Myocyte (in vitro differentiated cells): ENCODE measurements around the gene CSTA. TPM values are rescaled to one million over a fixed set of nuclear protein-coding genes. Genes with fewer than 3 reads are reported as not detected.

Experiments
- DNase-seq: peaks from one replicate; pipeline ENCODE4 v3.0.0-alpha.2; 2012; ENCODE audit warnings: low read depth
- polyA plus RNA-seq: library from polyadenylated mRNA; unstranded; fragments of >200 nt; gene quantifications from one replicate; pipeline ENCODE4 v1.2.1, GENCODE V29; 2012; ENCODE audit warnings: missing spikeins
- total RNA-seq: library from RNA; depleted of rRNA; stranded (reverse); fragments of >200 nt; gene quantifications from 2 replicates; pipeline ENCODE4 v1.2.3, GENCODE V29; 2014

The CSTA gene, protein sequence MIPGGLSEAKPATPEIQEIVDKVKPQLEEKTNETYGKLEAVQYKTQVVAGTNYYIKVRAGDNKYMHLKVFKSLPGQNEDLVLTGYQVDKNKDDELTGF
- 0.37 TPM in 1 of 2 replicates, not detected in the other for total RNA-seq
- polyA plus RNA-seq: 0.76 TPM

DNA sequence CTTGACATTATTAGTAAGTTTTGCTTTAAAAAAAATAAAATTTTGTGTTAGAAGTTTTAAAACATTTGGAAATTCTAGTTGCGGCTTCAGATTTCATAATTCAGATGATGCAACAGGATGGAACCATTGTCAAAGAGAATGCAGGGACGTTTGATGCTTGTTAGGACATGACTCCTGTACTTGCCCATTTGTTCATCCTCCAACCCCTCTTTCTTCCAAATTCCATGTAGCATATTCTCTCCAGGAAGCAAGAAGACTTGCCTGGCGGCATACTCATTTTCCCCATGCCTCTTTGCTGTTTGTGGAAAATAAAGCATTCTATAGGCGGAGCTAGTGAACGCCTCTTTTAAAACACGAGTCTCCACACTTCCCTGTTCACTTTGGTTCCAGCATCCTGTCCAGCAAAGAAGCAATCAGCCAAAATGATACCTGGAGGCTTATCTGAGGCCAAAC is at the start of gene CSTA:
Gene CSTA (plus strand): TSS at position 378 of the 453 bp plus-strand sequence. CDS start 45 bp downstream, at position 423.
- DNase-seq: peak; percentile 11

DNA sequence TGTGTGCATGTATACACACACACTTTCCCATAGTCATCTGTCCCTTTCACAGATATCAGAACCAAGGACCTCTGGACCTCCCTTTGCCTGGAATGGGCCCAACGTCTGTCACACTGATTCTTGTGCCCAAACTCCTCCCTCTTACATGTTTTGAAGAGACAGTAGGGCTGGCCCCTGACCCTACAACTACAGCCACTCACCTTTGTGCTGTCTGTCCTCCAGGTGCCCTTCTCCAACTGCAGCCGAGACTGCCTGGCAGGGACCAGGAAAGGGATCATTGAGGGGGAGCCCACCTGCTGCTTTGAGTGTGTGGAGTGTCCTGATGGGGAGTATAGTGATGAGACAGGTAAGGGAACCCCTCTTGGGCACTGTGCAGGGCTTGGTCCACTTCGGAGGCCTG is 43.2 kb upstream of the CSTA start:
- no peak for DNase-seq

DNA sequence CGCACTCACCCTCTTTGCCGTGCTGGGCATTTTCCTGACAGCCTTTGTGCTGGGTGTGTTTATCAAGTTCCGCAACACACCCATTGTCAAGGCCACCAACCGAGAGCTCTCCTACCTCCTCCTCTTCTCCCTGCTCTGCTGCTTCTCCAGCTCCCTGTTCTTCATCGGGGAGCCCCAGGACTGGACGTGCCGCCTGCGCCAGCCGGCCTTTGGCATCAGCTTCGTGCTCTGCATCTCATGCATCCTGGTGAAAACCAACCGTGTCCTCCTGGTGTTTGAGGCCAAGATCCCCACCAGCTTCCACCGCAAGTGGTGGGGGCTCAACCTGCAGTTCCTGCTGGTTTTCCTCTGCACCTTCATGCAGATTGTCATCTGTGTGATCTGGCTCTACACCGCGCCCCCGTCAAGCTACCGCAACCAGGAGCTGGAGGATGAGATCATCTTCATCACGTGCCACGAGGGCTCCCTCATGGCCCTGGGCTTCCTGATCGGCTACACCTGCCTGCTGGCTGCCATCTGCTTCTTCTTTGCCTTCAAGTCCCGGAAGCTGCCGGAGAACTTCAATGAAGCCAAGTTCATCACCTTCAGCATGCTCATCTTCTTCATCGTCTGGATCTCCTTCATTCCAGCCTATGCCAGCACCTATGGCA is 41.1 kb upstream of the CSTA start:
- DNase-seq: no peak

DNA sequence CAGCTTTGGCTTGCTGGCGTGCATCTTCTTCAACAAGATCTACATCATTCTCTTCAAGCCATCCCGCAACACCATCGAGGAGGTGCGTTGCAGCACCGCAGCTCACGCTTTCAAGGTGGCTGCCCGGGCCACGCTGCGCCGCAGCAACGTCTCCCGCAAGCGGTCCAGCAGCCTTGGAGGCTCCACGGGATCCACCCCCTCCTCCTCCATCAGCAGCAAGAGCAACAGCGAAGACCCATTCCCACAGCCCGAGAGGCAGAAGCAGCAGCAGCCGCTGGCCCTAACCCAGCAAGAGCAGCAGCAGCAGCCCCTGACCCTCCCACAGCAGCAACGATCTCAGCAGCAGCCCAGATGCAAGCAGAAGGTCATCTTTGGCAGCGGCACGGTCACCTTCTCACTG is 40.6 kb upstream of the CSTA start:
- no peak for DNase-seq

DNA sequence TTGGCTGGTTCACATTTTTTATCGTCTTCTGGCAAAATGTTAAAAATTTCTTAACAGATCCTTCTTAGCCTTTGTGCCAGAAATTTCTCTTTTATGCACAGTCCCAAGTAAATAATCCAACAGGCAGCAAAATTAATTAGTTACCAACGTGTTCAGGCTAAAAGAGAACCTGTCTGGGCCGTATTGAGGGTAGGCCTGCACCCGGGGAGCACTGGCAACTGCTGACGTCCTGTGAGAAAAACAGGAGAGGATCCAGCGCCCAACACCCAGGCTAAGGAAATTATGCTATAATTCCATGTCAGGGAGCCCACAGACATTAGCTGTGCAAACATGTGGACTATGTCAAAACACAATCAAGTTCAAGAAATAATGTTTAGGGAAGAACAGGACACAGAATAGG is 30.7 kb upstream of the CSTA start:
- no peak for DNase-seq

DNA sequence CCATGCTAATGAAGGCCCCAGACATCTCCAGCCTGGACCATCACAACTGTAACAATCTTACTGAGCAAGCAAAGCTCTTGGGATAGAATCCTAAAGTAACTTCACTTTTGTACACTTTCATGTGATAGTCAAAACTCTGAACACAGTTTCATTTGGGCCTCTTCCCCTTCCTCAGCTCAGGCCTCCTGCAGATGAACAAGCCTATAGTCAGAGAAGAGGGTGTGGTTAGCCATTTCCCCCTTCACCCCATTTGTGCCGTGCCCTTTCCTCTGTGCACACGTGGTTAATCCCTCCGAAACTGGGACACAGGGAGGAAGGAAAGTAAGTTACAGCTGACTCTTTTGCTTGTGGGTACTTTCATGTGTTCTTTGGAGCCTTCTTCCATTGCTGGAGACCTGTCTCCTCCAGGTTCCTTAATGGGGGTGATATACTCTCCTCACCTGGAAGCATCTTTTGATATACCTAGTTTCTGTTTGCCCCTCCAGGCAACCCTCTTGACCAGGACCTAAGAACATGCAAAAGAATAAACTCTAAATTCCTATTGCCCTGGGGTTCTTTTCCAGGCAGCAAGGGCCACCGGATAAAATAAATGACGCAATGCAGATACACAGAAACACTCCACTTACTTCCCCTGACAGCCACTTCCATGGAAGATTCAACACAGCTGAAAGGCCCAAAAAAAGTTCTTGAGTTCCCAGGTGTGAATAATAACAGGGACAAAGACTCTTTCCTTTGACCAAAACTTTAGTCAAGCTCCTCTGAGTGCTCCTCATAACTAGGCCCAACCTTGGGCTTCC is 29.6 kb upstream of the CSTA start:
- DNase-seq: no peak

DNA sequence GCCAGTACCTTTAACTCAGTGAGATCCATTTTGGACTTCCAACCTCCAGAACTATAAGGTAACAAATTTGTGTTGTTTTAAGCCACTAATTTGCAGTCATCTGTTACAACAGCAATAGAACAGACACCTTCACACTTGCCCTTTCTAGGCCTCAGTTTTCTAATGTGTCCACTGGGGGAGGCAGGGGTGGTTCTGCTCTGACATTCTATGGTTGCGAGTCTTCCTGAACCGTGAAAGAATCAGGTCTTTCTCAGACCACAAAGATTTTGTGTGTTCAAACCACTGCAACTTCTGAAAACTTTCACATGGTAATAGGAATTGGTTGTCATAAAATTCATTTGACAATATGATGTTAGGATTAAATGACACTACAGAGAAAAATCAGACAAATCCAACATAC is 26.8 kb upstream of the CSTA start:
- DNase-seq: no peak

DNA sequence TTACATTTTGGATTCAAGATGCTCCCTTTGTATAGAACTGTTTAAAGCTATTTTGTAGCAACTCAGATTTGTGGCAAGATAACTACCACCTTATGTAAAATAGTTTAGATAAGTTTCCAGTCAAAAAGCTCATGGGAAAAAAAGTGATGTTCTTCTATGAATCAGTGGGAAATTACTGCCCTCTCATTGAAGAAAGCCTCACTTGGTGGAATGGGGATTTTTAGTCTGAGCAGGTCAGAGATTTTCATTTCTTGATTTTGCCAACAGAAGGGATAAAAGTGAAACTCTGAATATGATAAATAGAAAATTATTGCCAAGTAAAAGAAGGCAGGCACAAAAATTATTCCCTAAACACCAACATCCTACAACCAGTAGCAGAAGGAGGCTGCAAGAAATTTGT is 25.8 kb upstream of the CSTA start:
- DNase-seq: no peak

DNA sequence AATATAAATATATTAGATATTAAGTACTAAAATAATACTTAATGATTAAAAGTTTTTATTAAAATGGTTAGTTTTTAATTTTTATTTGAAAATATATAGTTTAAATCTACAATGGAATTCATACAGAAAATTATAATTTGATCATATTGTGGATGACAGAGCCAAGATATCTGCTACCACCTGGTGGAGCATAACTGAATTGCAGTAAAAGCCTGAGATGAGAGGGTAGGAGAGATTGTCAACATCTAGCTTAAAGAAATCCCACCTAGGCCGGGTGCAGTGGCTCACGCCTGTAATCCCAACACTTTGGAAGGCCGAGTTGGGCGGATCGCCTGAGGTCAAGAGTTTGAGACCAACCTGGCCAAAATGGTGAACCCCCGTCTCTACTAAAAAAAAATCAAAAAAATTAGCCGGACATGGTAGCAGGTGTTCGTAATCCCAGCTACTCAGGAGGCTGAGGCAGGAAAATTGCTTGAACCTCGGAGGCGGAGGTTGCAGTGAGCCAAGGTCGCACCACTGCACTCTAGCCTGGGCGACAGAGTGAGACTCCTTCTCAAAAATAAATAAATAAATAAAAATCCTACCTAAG is 25.1 kb upstream of the CSTA start:
- no peak for DNase-seq

DNA sequence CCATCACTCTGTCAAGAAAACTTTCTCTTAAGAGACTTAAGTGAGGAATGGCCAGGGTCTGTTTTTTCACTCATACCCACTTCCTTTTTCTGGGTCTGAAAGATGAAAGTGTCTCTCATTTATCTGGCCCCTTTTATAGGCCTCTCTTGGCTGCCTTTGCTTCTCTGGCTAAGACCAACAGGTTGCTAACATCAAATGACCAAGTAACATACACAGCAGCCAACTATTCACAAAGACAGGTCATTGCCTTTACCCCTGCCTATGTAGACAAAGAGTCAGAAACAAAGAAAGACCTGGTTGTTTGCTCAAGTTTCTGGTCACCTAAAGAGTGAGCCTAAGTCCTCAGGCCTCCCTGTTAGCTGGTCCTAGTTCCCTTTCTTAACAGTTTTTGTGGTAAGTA is 24.0 kb upstream of the CSTA start:
- DNase-seq: no peak

DNA sequence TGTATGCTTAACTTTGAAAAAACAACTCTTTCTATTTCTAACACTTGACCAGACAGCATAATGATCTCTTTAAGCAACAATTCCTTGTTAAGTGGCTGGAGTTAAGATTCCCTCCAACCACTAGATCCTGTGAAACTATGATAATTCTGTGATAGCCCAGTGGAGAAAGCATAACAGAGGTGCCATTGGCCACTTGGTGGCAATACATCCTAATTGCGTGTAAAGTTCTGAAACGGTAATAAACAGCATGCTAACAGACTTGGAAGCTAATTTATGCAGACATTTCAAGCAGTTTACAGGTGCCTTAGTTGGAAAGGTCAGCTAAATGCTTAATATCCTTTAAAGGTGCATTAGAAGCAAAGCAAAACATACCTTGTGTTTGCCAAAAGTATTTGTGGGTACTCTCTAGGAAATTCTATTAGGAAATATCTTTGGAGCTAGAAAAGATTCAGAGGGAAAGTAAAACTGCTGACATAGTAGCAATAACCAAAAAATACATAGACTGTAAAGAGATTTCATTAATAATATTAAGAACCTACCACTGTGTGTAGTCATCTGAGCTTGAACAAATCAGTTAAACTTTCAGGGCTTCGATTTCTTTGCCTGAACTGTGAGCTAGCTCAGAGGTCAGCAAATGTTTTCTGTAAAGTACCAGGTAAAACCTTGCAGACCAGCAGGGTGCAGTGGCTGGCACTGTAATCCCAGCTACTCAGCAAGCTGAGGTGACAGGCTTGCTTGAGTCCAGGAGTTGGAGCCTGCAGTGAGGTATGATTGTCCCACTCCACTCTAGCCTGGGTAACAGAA is 19.0 kb upstream of the CSTA start:
- no peak for DNase-seq

DNA sequence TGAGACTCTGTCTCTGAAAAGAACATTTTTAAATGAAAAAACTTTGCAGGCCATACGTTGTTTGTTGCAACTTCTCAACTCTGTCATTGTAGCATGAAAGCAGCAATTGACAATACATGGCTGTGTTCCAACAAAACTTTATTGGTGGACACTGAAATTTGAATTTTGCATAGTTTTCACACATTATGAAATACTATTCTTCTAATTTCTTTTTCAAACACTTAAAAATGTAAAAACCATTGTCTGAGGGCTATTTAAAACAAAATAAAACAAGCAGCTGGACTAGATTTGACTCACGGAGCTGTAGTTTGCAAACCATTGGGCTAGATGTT is 18.5 kb upstream of the CSTA start:
- DNase-seq: no peak

DNA sequence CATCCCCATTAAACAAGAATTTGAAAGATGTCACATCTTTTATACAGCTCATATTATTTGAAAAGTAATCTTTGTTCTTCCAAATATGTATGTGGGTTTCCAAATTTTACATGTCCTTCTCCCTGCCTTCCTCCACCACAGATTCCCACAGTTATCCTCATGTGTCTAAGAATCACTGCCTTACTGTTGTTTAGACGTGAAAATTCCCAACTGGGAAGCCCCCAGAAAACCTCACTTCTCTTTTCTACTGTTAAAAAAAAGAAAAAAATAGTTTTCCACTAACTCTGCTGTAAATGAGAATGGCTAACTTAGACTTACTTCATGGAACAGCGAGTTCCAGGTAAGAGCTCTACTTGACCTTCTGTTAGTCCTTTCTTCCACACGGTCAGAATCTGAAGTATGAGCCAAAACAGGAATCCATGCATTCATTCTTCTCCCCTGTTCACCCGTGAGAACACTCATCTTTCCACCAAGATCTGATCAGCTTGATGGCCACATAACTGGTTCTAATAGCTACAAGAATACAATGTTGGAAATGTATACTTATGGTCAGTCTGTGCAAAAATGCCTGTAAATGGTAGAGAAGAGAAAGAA is 17.9 kb upstream of the CSTA start:
- no peak for DNase-seq

DNA sequence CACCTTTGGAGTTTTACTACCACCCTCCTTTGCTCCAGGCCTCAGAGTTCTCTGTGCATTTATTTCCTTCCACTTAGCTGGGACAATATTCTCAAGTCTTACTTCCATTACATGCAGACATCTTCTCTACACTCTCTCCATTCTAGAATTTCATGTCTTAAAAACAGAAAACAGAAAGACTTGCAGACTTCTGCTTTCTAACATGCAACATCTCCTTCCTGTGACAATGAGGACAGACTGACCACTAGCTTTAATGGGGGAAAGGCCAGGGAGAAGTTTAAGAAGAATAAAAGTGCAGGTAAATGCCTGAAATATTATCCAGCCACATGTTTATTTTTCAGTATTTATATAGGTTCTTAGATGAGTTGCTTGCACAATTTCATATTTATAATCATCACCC is 17.1 kb upstream of the CSTA start:
- DNase-seq: no peak

DNA sequence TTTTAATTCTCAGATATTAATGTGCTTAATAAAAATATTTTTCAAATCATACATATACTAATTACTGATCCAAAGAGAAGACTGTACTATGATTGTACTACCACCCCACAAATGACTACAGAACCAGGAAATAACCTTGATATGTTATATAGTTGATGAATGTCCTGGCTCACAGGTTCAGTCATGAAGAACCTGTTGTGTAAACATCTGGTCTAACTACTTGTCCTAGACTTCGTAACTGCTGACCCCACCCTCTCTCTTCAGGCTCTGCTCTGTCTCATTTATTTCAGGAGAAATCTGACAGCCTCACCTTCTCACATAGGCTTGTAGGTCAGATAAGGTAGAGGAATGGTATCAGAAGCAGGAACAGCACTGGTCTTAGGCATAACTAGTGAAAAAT is 14.7 kb upstream of the CSTA start:
- no peak for DNase-seq

DNA sequence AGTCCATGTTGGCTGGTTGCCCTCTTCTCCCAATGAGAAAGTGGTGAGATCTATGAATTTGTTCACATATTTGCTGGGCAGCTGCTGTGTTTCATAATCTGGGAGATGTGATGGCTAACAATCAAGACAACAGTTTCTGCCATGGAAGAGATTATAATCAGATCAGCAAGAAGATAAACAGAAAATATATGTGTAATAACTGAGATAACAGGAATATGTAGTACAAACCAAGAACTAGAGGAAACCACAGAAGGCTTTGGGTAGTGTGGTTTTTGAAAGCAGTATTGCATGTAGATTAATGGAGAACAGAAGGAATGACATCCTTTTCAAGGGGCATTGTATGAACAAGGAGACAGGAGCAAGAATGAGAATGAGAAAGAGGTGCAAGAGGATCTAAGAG is 12.2 kb upstream of the CSTA start:
- DNase-seq: no peak

DNA sequence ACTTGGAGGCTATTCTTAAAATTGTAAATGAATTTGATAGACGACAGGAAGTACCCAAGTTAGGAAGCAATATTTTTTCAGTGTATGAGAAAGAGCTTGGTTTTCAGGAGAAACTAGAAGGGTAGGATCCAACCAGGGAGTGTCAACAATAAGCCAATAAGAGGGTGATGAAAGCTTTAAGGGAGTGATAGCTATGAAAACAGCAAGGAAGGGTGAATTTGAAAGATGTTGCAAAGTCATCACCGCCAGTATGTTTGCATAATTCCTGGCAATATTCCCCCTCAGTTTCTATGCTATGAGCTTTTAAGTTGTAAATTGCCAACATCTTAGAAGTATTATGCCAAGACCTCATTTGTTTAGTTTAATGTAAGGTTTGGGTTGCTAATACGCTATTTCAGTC is 11.8 kb upstream of the CSTA start:
- DNase-seq: no peak

DNA sequence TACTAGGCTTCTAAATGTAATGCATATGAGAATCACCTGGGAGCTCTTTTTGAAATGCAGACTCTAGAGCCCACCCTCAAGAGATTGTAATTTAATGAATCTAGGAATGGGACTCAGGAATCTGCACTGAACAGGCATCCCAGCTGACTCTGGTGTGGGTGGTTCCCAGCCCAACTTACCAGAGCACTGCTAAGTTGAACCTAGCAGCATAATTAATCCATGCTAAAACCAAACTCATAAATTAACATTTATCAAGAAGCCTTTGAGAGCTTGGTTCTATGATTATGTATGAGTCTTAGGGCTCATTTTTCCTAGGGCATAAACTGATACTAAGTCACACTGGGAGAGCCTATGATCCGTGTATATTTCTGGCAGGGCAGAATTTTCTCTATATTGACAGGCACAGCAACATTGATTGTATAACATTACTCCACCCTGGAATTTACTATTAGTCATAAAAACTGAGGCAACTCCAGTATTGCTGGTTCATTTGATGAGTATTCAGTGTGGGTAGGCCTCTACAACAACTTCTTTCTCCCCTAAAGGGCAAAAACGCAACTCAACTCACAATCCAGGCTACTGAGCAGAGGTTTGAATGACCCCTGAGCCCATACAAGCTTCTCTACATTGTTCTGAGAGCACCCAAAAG is 10.7 kb upstream of the CSTA start:
- no peak for DNase-seq

DNA sequence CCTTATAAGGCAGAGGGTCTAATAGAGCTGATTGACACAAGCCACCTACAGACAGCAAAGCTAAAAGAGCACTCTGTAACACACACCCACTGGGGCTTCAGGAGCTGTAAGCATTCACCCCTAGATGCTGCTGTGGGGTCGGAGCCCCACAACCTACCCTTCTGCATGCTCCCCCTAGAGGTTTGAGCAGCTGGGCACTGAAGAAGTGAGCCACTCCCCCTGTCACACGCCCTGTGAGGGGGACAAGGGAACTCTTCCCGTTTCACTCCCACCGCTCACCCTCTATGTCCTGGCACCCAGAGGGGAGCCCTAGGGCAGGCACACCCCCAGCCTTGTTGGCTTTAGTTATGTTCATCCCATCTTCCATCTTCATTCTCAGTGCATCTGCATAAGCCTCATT is 9.4 kb upstream of the CSTA start:
- DNase-seq: no peak

DNA sequence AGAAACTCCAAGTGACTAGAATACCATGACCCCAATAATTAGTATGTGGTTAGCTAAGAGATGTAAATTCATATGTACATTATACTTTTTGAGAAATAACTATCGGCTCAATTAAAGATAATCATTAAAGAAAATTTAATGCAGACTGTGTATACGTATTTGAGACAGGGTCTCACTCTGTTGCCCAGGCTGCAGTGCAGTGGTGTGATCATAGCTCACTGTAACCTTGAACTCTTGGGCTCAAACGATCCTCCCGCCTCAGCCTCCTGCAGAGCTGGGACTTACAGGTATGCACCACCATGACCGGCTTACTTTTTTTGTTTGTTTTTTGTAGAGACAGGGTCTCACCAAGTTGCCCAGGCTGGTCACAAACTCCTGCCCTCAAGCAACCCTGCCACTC is 8.7 kb upstream of the CSTA start:
- no peak for DNase-seq

DNA sequence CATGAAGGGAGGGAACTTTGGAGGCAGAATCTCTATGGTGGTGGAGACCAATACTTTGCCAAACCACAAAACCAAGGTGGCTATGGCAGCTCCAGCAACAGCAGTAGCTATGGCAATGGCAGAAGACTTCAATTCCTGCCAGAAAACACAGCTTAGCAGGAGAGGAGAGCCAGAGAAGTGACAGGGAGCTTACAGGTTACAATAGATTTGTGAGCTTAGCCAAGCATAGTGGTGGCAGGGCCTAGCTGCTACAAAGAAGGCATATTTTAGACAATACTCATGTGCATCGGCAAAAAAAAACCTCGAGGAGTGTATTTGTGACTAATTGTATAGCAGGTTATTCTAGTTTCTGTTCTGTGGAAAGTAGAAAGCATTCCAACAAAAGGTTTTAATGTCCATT is 6.4 kb upstream of the CSTA start:
- DNase-seq: no peak
